GM12874 (cell line): ENCODE measurements around the gene ZP2.

ENCODE experiments used
- CTCF ChIP-seq: IDR thresholded peaks from 2 replicates; pipeline ENCODE4 v1.5.1; 2011; ENCODE audit warnings: low read depth, mild to moderate bottlenecking, control low read depth, low read length, moderate library complexity; ENCODE audit not compliant: insufficient read depth

ZP2 gene

GRCh38 chr16:21211486-21211885 lies at the start of gene ZP2:
Gene ZP2, minus strand, starts transcription at chr16:21211574. Its CDS starts 27 bp downstream, at chr16:21211547.
- no peak for TF ChIP-seq CTCF

- no peak for TF ChIP-seq CTCF
Measured at GRCh38 chr16:21257284-21257683, 45.9 kb upstream of the ZP2 start.

- TF ChIP-seq CTCF = no peak
Measured at GRCh38 chr16:21256636-21257035, 45.3 kb upstream of the ZP2 start.

- TF ChIP-seq CTCF = no peak
Measured at GRCh38 chr16:21253470-21253869, 42.1 kb upstream of the ZP2 start.

- TF ChIP-seq CTCF = no peak
Measured at GRCh38 chr16:21250072-21250923, 38.9 kb upstream of the ZP2 start.

- no peak for TF ChIP-seq CTCF
Measured at GRCh38 chr16:21244518-21245215, 33.3 kb upstream of the ZP2 start.

- no peak for TF ChIP-seq CTCF
Measured at GRCh38 chr16:21242756-21243155, 31.4 kb upstream of the ZP2 start.
